ENCODE results near the gene SENP7. TPM values are rescaled to one million over a fixed set of nuclear protein-coding genes. Genes with fewer than 3 reads are reported as not detected.

SENP7 gene
- total RNA-seq, 1 donor: 24.0 TPM

GRCh38 chr3:101340591-101340990, 172.4 kb downstream of the SENP7 start:
- no peak for TF ChIP-seq CTCF (IDR thresholded peaks at IDR 0.05; ENCODE audit: insufficient read depth, low read length)
- peak; percentile 0 for DNase-seq (ENCODE audit: low read depth)
- H3K4me3 ChIP-seq (ENCODE audit: low read depth, low read length): no peak overlapping the region

- TF ChIP-seq CTCF (IDR thresholded peaks at IDR 0.05; ENCODE audit: insufficient read depth, low read length): no peak
- no peak for DNase-seq (ENCODE audit: low read depth)
- no peak overlapping the region for H3K4me3 ChIP-seq (ENCODE audit: low read depth, low read length)
These were observed 179.1 kb downstream of the SENP7 start for GRCh38 chr3:101333883-101334282.

- TF ChIP-seq CTCF (IDR thresholded peaks at IDR 0.05; ENCODE audit: insufficient read depth, low read length): no peak
- DNase-seq (ENCODE audit: low read depth): no peak
These were observed 183.9 kb downstream of the SENP7 start for GRCh38 chr3:101329016-101329673.

GRCh38 chr3:101325393-101326134, 187.4 kb downstream of the SENP7 start:
- H3K4me3 ChIP-seq (ENCODE audit: low read depth, low read length): no peak overlapping the region
- DNase-seq (ENCODE audit: low read depth): no peak
- TF ChIP-seq CTCF (IDR thresholded peaks at IDR 0.05; ENCODE audit: insufficient read depth, low read length): no peak

More at GRCh38 chr3:101329016-101329673, 183.9 kb downstream of the SENP7 start:
- H3K4me3 ChIP-seq (ENCODE audit: low read depth, low read length): no peak overlapping the region

- no peak for TF ChIP-seq CTCF (IDR thresholded peaks at IDR 0.05; ENCODE audit: insufficient read depth, low read length)
- no peak within 1 kb of the TSS for H3K4me3 ChIP-seq (ENCODE audit: low read depth, low read length)
These were observed 192.5 kb downstream of the SENP7 start, which contains the start of gene IMPG2 for GRCh38 chr3:101320475-101320874. IMPG2 (minus strand) TSS chr3:101320575; CDS start chr3:101320372, 203 bp downstream.

GRCh38 chr3:101319531-101319930, 193.5 kb downstream of the SENP7 start:
- TF ChIP-seq CTCF (IDR thresholded peaks at IDR 0.05; ENCODE audit: insufficient read depth, low read length): no peak
- DNase-seq (ENCODE audit: low read depth): no peak
- no peak overlapping the region for H3K4me3 ChIP-seq (ENCODE audit: low read depth, low read length)

More at GRCh38 chr3:101320475-101320874, 192.5 kb downstream of the SENP7 start, which contains the start of gene IMPG2:
- no peak for DNase-seq (ENCODE audit: low read depth)

Measured in fibroblast of the aortic adventitia (primary cell).